C4-2B (cell line): ENCODE results near the gene LSM14A.
A peak's percentile ranks its signal among the peaks of the same experiment; 100 is the strongest.
"Not testable (repeated sequence)": the region's sequence is repeated elsewhere in the genome, so short reads cannot be mapped to it uniquely, and the experiment has no call there.

Source experiments
- H3K27ac ChIP-seq: fragments of 450-650 bp; 2 replicates; pipeline ENCODE4 v1.5.1; 2017
- ZFX ChIP-seq: fragments of 450-650 bp; IDR thresholded peaks from 2 replicates; pipeline ENCODE4 v1.6.1; 2017
- TF ChIP-seq, protein P1 (sequence below): fragments of 450-650 bp; conservative IDR thresholded peaks from 2 replicates; pipeline ENCODE4 v1.5.1; 2017; ENCODE audit warnings: mild to moderate bottlenecking

Gene LSM14A

DNA sequence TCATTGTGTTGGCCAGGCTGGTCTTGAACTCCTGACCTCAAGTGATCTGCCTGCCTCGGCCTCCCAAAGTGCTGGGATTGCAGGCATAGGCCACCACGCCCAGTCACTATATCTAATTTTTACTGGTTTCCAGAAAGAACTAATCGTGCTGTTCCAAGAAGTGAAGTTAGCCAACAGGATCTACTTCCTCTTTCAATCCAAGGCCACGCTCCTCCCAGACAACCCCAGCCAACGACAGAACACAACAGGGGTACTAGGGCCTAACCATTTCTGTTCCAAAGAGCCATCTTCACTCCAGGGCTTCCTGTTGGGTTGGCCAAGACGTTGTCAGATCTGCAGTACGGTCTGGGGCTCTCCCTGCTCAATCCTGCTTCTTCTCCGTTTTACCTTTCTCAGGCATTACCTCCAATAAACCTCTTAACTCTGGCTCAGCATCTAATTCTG is 7.0 kb upstream of the LSM14A start:
- no peak for TF ChIP-seq ZFX
- TF ChIP-seq, protein P1, sequence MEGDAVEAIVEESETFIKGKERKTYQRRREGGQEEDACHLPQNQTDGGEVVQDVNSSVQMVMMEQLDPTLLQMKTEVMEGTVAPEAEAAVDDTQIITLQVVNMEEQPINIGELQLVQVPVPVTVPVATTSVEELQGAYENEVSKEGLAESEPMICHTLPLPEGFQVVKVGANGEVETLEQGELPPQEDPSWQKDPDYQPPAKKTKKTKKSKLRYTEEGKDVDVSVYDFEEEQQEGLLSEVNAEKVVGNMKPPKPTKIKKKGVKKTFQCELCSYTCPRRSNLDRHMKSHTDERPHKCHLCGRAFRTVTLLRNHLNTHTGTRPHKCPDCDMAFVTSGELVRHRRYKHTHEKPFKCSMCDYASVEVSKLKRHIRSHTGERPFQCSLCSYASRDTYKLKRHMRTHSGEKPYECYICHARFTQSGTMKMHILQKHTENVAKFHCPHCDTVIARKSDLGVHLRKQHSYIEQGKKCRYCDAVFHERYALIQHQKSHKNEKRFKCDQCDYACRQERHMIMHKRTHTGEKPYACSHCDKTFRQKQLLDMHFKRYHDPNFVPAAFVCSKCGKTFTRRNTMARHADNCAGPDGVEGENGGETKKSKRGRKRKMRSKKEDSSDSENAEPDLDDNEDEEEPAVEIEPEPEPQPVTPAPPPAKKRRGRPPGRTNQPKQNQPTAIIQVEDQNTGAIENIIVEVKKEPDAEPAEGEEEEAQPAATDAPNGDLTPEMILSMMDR = no peak
- no peak overlapping the region for H3K27ac ChIP-seq

GRCh38 chr19:34169475-34170199 is 2.7 kb upstream of the LSM14A start:
- not testable (repeated sequence) for H3K27ac ChIP-seq

- TF ChIP-seq, protein P1 = no peak
- no peak for TF ChIP-seq ZFX
- peak overlapping the region; percentile 98 for H3K27ac ChIP-seq
Measured at GRCh38 chr19:34171539-34171876, 796 bp upstream of the LSM14A start.

DNA sequence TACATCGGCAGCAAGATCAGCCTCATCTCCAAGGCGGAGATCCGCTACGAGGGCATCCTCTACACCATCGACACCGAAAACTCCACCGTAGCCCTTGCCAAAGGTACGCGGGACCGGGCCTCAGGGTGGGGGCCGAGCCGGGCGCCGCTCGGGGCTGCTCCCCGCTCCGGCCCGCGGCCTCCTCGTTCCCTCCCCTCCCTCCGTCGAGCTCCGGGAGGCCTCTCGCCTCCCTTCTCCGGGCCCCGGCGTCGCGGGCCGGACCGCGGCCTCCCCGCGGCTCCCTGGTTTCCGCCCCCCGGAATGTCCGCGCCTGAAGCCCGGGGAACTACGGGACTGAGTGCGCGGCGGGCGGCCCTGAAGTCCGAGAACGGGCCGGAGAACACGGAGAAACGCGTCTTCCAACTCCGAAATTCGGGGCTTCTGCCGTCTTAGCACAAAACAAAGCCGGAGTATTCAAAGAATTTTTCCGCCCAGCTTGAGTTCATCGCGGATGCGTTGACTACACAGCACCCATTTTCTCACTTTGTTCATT is 423 bp downstream of the LSM14A start:
- H3K27ac ChIP-seq = peak overlapping the region; percentile 98
- TF ChIP-seq, protein P1 = no peak
- peak; percentile 81 for TF ChIP-seq ZFX

GRCh38 chr19:34173193-34173956 is 1.1 kb downstream of the LSM14A start:
- TF ChIP-seq, protein P1 = no peak
- TF ChIP-seq ZFX = no peak
- H3K27ac ChIP-seq = peak overlapping the region; percentile 98

GRCh38 chr19:34175173-34175572 is 2.9 kb downstream of the LSM14A start:
- not testable (repeated sequence) for H3K27ac ChIP-seq

GRCh38 chr19:34176581-34176980 is 4.3 kb downstream of the LSM14A start:
- no peak for TF ChIP-seq ZFX
- TF ChIP-seq, protein P1 = no peak
- H3K27ac ChIP-seq = no peak overlapping the region

- H3K27ac ChIP-seq = no peak overlapping the region
Measured at GRCh38 chr19:34178274-34178610, 5.9 kb downstream of the LSM14A start.

More at GRCh38 chr19:34178274-34178610, 5.9 kb downstream of the LSM14A start:
- TF ChIP-seq ZFX = no peak
- TF ChIP-seq, protein P1 = no peak
